ENCODE data around the gene GHRL.

DNA sequence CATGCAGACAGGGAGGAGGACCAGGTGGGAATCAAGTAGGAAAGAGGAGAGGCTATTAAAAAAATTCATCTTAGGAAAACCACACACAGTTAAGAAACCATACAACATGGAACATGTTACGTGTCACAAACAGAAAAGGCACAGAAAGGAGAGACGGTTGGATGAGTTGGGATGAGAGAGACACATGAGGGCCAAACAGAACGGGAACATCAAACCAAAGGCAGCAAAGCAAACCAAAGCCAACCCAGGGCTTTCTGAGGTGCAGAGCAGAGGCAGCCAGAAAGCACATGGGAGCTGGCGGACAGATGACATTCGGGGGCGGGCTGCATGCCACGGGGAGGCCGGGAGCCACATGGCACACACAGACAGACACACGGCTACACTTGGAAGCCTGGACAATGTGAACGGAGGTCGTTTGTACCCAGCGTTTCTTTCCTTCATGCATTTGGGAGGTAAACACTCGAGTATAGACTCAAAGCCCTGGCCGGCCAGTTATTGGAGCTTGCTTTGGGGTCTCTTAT is 36.8 kb upstream of the GHRL start:
- TF ChIP-seq, protein P1, sequence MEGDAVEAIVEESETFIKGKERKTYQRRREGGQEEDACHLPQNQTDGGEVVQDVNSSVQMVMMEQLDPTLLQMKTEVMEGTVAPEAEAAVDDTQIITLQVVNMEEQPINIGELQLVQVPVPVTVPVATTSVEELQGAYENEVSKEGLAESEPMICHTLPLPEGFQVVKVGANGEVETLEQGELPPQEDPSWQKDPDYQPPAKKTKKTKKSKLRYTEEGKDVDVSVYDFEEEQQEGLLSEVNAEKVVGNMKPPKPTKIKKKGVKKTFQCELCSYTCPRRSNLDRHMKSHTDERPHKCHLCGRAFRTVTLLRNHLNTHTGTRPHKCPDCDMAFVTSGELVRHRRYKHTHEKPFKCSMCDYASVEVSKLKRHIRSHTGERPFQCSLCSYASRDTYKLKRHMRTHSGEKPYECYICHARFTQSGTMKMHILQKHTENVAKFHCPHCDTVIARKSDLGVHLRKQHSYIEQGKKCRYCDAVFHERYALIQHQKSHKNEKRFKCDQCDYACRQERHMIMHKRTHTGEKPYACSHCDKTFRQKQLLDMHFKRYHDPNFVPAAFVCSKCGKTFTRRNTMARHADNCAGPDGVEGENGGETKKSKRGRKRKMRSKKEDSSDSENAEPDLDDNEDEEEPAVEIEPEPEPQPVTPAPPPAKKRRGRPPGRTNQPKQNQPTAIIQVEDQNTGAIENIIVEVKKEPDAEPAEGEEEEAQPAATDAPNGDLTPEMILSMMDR (IDR thresholded peaks at IDR 0.05), result no peak
- no peak for TF ChIP-seq SIN3A (IDR thresholded peaks at IDR 0.05; ENCODE audit: borderline replicate concordance, insufficient read depth, low read depth, low read length)

Measured in Panc1 (cell line).